GM19238 (cell line): ENCODE results near the gene CCDC178.
"Not testable (repeated sequence)": the region's sequence is repeated elsewhere in the genome, so short reads cannot be mapped to it uniquely, and the experiment has no call there.

Source experiments
- DNase-seq: peaks from one replicate; pipeline ENCODE4 v3.0.0; 2011; ENCODE audit warnings: low spot score; ENCODE audit not compliant: insufficient read length

CCDC178 gene

GRCh38 chr18:33440060-33441043 is at the start of gene CCDC178:
Gene CCDC178 (minus strand): TSS chr18:33440721. CDS start chr18:33412088, 28,633 bp downstream.
- DNase-seq, result no peak

- DNase-seq, result no peak
Observed at GRCh38 chr18:33483908-33484307, 43.4 kb upstream of the CCDC178 start.

- no peak for DNase-seq
Observed at GRCh38 chr18:33472509-33472908, 32.0 kb upstream of the CCDC178 start.

- no peak for DNase-seq
Observed at GRCh38 chr18:33470216-33470615, 29.7 kb upstream of the CCDC178 start.

- no peak for DNase-seq
Observed at GRCh38 chr18:33469699-33470098, 29.2 kb upstream of the CCDC178 start.

GRCh38 chr18:33467531-33467930 is 27.0 kb upstream of the CCDC178 start:
- no peak for DNase-seq

GRCh38 chr18:33466822-33467221 is 26.3 kb upstream of the CCDC178 start:
- no peak for DNase-seq

- no peak for DNase-seq
Observed at GRCh38 chr18:33460681-33461080, 20.2 kb upstream of the CCDC178 start.

- no peak for DNase-seq
Observed at GRCh38 chr18:33459612-33460011, 19.1 kb upstream of the CCDC178 start.

- DNase-seq, result no peak
Observed at GRCh38 chr18:33446604-33447003, 6.1 kb upstream of the CCDC178 start.

- DNase-seq, result no peak
Observed at GRCh38 chr18:33444709-33445108, 4.2 kb upstream of the CCDC178 start.

- DNase-seq, result no peak
Observed at GRCh38 chr18:33432857-33433256, 7.7 kb downstream of the CCDC178 start.

- DNase-seq, result no peak
Observed at GRCh38 chr18:33427549-33427948, 13.0 kb downstream of the CCDC178 start.

- no peak for DNase-seq
Observed at GRCh38 chr18:33424266-33424946, 16.1 kb downstream of the CCDC178 start.

GRCh38 chr18:33421225-33421624 is 19.3 kb downstream of the CCDC178 start:
- no peak for DNase-seq

GRCh38 chr18:33404244-33404873 is 36.2 kb downstream of the CCDC178 start:
- DNase-seq, result no peak

GRCh38 chr18:33398939-33399338 is 41.6 kb downstream of the CCDC178 start:
- not testable (repeated sequence) for DNase-seq

GRCh38 chr18:33375829-33376228 is 64.7 kb downstream of the CCDC178 start:
- no peak for DNase-seq

- no peak for DNase-seq
Observed at GRCh38 chr18:33372442-33372841, 68.1 kb downstream of the CCDC178 start.

- no peak for DNase-seq
Observed at GRCh38 chr18:33369711-33370449, 70.6 kb downstream of the CCDC178 start.

- no peak for DNase-seq
Observed at GRCh38 chr18:33356735-33357134, 83.8 kb downstream of the CCDC178 start.
